RPMI8226 (cell line): ENCODE measurements around the gene ITK.
A peak's percentile ranks its signal among the peaks of the same experiment; 100 is the strongest.
"Not testable (repeated sequence)": the region's sequence is repeated elsewhere in the genome, so short reads cannot be mapped to it uniquely, and the experiment has no call there.

Experiments
- DNase-seq: peaks from one replicate; pipeline ENCODE4 v3.0.0-alpha.2; 2015

The ITK gene

DNA sequence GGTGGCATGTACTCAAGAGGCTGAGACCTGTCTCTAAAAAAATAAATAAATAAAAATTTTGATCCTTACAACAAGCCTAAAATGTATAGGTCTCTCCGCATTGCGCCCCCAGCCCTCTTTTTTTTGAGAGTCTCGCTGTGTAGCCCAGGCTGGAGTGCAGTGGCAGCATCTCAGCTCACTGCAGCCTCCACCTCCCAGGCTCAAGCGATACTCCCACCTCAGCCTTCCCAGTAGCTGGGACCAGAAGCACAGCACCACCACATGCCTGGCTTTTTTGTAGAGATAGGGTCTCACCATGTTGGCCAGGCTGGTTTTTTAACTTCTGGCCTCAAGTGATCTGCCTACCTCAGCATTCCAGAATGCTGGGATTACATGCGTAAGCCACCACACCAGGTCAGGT, 12.4 kb upstream of the ITK start:
- DNase-seq: no peak

- peak; percentile 40 for DNase-seq
Measured at GRCh38 chr5:157172403-157172802, 8.2 kb upstream of the ITK start.

- no peak for DNase-seq
Measured at GRCh38 chr5:157175071-157175612, 5.5 kb upstream of the ITK start.

- no peak for DNase-seq
Measured at GRCh38 chr5:157177953-157178352, 2.7 kb upstream of the ITK start.

DNA sequence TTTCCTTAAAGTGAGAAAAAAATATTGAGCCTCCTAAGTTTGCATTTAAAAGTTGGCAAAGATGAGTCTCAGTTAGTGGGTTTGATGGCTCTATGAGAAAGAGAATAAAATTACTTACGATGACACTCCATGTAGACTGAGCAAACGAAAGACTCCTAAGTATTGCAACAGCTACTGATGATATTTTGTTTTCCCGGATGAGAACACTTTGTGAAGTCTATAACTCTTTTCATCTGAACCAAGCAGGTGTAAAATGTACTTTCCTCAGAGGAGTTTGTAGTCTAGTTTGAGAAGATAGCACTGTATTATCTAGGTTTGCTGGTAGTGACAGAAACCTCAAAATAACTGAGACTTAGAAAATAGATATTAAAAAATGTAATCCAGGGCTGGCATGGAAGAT, 1.7 kb upstream of the ITK start:
- no peak for DNase-seq

GRCh38 chr5:157182143-157182757, 1.6 kb downstream of the ITK start:
- DNase-seq: no peak

GRCh38 chr5:157184117-157184670, 3.6 kb downstream of the ITK start:
- no peak for DNase-seq

DNA sequence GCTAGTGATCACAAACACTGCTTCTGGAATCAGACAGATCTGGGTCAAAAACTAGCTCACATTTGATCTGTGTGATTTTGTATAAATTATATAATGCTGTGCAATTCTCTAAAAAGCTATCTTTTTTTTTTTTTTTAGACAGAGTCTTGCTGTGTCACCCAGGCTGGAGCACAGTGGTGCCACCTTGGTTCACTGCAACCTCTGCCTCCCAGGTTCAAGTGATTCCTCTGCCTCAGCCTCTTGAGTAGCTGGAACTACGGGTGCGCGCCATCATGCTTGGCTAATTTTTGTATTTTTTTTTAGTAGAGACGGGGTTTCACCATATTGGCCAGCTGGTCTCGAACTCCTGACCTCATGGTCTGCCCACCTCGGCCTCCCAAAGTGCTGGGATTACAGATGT, 4.5 kb downstream of the ITK start:
- DNase-seq: not testable (repeated sequence)

DNA sequence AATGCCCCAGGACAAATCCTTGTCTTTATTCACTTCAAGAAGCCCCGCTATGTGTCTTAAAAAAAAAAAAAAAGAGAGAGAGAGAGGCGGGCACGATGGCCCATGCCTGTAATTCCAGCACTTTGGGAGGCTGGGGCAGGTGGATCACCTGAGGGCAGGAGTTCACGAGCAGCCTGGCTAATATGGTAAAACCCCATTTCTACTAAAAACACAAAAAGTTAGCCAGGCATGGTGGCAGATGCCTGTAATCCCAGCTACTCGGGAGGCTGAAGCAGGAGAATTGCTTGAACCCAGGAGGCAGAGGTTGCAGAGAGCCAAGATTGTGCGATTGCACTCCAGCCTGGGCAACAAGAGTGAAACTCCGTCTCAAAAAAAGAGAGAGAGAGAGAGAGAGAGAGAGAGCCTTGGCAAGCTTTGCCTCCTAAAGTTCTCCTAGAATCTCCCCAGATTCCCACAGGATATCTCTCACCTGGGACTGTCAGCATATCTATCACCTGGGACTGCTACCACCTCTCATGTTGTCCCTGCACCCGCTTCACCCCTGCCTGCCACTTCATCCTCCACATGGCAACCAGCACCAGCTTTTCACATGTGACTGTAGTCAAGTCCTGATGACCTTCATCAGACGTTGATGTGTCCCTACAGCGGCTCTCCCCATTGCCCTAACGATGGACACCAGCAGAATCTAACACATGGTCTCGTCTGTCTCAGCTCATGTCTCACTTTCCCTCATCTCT, 5.8 kb downstream of the ITK start:
- no peak for DNase-seq

GRCh38 chr5:157187046-157187754, 6.6 kb downstream of the ITK start:
- no peak for DNase-seq

DNA sequence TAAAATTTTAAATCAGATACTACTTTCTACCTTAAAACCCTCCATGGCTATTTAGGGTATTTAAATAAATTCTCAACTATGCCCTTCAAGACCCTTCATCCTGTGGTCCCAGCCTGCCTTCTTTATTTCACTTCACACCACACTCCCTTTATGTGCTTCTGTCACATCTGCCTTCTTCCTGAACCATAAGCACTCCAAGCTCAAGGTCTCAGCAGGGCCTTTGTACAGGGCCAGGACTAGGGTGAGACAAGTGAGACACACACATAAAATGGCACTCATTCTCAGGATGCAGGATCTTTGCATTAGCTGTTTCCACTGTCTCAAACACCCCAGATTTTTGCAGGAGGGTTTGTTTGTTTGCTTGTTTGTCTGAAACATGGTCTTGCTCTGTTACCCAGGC, 7.6 kb downstream of the ITK start:
- DNase-seq: no peak

DNA sequence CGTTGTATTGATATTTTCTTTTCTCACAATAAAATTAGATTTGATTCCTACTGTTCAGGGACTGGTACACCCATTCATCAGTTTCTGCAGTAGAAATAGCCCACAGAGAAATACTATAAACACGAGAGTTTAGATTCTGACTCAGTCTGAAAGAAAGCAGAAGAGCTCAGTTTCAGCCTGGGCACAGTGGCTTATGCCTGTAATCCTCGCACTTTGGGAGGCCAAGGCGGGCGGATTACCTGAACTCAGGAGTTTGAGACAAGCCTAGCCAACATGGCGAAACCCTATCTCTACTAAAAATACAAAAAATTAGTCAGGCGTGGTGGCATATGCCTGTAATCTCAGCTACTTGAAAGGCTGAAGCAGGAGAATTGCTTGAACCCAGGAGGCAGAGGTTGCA, 8.6 kb downstream of the ITK start:
- no peak for DNase-seq

GRCh38 chr5:157193699-157194424, 13.2 kb downstream of the ITK start:
- DNase-seq: no peak

- DNase-seq: peak; percentile 84
Measured at GRCh38 chr5:157196045-157196444, 15.4 kb downstream of the ITK start.

DNA sequence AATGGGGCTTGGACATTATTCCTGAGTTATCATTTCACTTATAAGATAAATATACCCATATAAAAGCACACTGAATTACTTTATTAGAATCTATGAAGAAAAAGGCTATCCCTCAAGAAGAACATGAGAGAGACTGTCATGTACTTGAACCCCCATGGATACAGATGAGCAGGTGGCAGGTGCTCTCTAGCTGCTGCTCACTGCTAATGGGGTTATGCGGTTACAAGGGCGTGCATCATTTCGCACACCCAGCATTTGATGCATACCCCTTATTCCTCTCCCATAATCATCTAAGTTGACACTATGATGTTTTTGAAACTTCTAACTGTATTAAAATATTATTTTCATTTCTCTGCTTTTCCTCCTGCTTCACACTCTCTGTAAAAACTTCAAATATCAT, 16.4 kb downstream of the ITK start:
- DNase-seq: peak; percentile 61

GRCh38 chr5:157198277-157198986, 17.8 kb downstream of the ITK start:
- peak; percentile 79 for DNase-seq

DNA sequence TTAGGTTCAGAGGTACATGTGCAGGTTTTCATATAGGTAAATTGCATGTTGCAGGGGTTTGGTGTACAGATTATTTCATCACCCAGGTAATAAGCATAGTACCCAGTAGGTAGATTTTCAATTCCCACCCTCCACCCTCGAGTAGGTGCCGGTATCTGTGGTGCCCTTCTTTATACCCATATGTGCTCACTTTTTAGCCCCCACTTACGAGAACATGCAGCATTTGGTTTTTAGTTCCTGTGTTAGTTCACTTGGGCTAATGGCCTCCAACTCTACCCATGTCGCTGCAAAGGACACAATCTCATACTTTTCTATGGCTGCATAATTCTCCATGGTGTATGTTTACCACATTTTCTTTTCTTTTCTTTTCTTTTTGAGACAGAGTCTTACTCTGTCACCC, 21.2 kb downstream of the ITK start:
- no peak for DNase-seq

- DNase-seq: no peak
Measured at GRCh38 chr5:157203417-157203816, 22.8 kb downstream of the ITK start.

- no peak for DNase-seq
Measured at GRCh38 chr5:157204765-157205164, 24.1 kb downstream of the ITK start.

- DNase-seq: no peak
Measured at GRCh38 chr5:157205708-157206107, 25.1 kb downstream of the ITK start.

- not testable (repeated sequence) for DNase-seq
Measured at GRCh38 chr5:157210652-157211051, 30.0 kb downstream of the ITK start.

GRCh38 chr5:157212307-157212706, 31.7 kb downstream of the ITK start:
- no peak for DNase-seq
